Hepatocyte (in vitro differentiated cells): ENCODE results near the gene SNX21. TPM values are rescaled to one million over a fixed set of nuclear protein-coding genes. Genes with fewer than 3 reads are reported as not detected.

Experiments
- DNase-seq: peaks from one replicate; pipeline ENCODE4 v3.0.0-alpha.2; 2016; ENCODE audit warnings: low spot score
- H2AFZ ChIP-seq: fragments of 200-600 bp; sonication (generic); 2 replicates; pipeline ENCODE4 v1.6.0; 2016; ENCODE audit warnings: antibody characterized with exemption, mild to moderate bottlenecking
- H3K27ac ChIP-seq: fragments of 200-600 bp; sonication (generic); 2 replicates; pipeline ENCODE4 v1.5.1; 2016; ENCODE audit warnings: mild to moderate bottlenecking
- H3K27me3 ChIP-seq: fragments of 200-600 bp; sonication (generic); 2 replicates; pipeline ENCODE4 v1.6.1; 2016
- H3K36me3 ChIP-seq: fragments of 200-600 bp; sonication (generic); replicated peaks from 2 replicates; pipeline ENCODE4 v1.5.1; 2016; ENCODE audit warnings: low read depth; ENCODE audit not compliant: insufficient read depth
- H3K4me1 ChIP-seq: fragments of 200-600 bp; sonication (generic); 2 replicates; pipeline ENCODE4 v1.5.1; 2016; ENCODE audit warnings: mild to moderate bottlenecking, moderate library complexity; ENCODE audit not compliant: insufficient read depth
- H3K4me2 ChIP-seq: fragments of 200-600 bp; sonication (generic); 2 replicates; pipeline ENCODE4 v1.6.0; 2016
- H3K4me3 ChIP-seq: fragments of 200-600 bp; sonication (generic); 2 replicates; pipeline ENCODE4 v1.5.1; 2016; ENCODE audit warnings: mild to moderate bottlenecking
- H3K79me2 ChIP-seq: fragments of 200-600 bp; sonication (generic); 2 replicates; pipeline ENCODE4 v1.6.0; 2017; ENCODE audit warnings: mild to moderate bottlenecking
- H3K9me2 ChIP-seq: fragments of 200-600 bp; sonication (generic); replicated peaks from 2 replicates; pipeline ENCODE4 v1.6.0; 2017; ENCODE audit warnings: mild to moderate bottlenecking; ENCODE audit not compliant: insufficient read depth
- H3K9me3 ChIP-seq: fragments of 200-600 bp; sonication (generic); 2 replicates; pipeline ENCODE4 v1.5.1; 2016; ENCODE audit warnings: low read depth, mild to moderate bottlenecking
- H4K20me1 ChIP-seq: fragments of 200-600 bp; sonication (generic); 2 replicates; pipeline ENCODE4 v1.6.0; 2016; ENCODE audit warnings: mild to moderate bottlenecking; ENCODE audit not compliant: insufficient read depth, poor library complexity, severe bottlenecking
- EZH2 ChIP-seq: fragments of 200-600 bp; sonication (generic); IDR thresholded peaks from 2 replicates; pipeline ENCODE4 v1.6.1; 2016; ENCODE audit warnings: antibody characterized with exemption, mild to moderate bottlenecking, borderline replicate concordance
- EZH2phosphoT487 ChIP-seq: fragments of 200-600 bp; sonication (generic); IDR thresholded peaks from one replicate; pipeline ENCODE4 v1.6.1; 2018; ENCODE audit warnings: antibody characterized with exemption, mild to moderate bottlenecking, low read depth, moderate library complexity; ENCODE audit not compliant: unreplicated experiment, severe bottlenecking
- WGBS: methylation state at CpG from one replicate; pipeline ENCODE4 v1.1.6; 2016; ENCODE audit warnings: low lambda C conversion rate; ENCODE audit errors: missing lambda C conversion rate; 5-methylcytosine and 5-hydroxymethylcytosine counted together
- polyA plus RNA-seq: library from polyadenylated mRNA; unstranded; fragments of >200 nt; fragmentation: Nextera tagmentation; extraction: Ambion mirVana; gene quantifications from 2 replicates; pipeline ENCODE4 v1.2.1, GENCODE V29; 2016
- total RNA-seq: library from RNA; depleted of rRNA; stranded (reverse); fragments of >200 nt; gene quantifications from 2 replicates; pipeline ENCODE4 v1.2.3, GENCODE V29; 2014
- TF ChIP-seq, protein P1 (sequence below): fragments of 200-600 bp; sonication (generic); IDR thresholded peaks from 2 replicates; pipeline ENCODE4 v1.5.1; 2016; ENCODE audit warnings: antibody characterized with exemption, mild to moderate bottlenecking; ENCODE audit not compliant: poor library complexity

Gene SNX21
- total and polyA plus RNA-seq, 2 experiments from 2014 or later: 30.0 to 32.1 TPM

DNA sequence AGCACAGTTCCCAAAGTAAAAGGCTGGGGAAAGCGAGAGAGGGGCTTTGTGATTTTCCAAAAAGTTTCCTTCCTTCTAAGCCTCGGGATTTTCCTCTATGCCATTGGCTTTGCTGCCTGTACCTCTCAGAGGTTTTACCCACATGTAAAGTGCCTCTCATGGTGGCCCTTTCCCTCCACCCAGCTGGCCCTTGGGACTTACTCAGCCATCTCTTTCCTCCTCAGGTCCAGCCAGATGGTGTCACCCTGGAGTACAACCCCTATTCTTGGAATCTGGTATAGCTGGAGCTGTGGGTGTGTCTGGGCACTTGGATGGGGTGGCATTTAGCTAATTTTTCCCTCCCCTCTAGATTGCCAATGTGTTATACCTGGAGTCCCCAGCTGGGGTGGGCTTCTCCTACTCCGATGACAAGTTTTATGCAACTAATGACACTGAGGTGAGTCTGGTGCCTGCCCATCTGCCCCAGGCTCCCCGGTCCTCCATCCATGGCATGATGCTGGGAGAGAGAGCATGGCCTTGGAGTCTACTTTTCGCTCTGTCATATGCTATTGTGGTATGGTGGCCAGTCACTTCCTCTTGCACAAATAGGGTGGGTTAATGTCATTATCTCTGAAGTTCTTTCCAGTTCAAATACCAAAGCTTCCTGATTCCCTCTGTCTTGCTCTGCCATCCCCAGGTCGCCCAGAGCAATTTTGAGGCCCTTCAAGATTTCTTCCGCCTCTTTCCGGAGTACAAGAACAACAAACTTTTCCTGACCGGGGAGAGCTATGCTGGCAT lies 58.6 kb downstream of the SNX21 start:
- Histone ChIP-seq H3K9me3 (no peaks in the 10 kb centered on the region), H3K4me3 (peak overlapping the region; percentile 26), H3K79me2 (peaks cover 44% of the 10 kb centered on the region), H2AFZ (no peak overlapping the region), H3K9me2 (no peaks in the 10 kb centered on the region), H3K4me1 (peaks cover 8% of the 10 kb centered on the region), H3K27ac (peak overlapping the region; percentile 86), H4K20me1 (peaks cover 3% of the 10 kb centered on the region), H3K36me3 (no peaks in the 10 kb centered on the region), H3K4me2 (peak overlapping the region; percentile 92), H3K27me3 (no peaks in the 10 kb centered on the region)
- peak; percentile 51 for DNase-seq
- no peak for TF ChIP-seq EZH2phosphoT487
- TF ChIP-seq, protein P1, sequence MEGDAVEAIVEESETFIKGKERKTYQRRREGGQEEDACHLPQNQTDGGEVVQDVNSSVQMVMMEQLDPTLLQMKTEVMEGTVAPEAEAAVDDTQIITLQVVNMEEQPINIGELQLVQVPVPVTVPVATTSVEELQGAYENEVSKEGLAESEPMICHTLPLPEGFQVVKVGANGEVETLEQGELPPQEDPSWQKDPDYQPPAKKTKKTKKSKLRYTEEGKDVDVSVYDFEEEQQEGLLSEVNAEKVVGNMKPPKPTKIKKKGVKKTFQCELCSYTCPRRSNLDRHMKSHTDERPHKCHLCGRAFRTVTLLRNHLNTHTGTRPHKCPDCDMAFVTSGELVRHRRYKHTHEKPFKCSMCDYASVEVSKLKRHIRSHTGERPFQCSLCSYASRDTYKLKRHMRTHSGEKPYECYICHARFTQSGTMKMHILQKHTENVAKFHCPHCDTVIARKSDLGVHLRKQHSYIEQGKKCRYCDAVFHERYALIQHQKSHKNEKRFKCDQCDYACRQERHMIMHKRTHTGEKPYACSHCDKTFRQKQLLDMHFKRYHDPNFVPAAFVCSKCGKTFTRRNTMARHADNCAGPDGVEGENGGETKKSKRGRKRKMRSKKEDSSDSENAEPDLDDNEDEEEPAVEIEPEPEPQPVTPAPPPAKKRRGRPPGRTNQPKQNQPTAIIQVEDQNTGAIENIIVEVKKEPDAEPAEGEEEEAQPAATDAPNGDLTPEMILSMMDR: no peak
- no peak for TF ChIP-seq EZH2
- WGBS: 88% methylated on average over 9 of the region's 9 CpGs

Other genes with a start within 250 kb of the SNX21 start
- gene WFDC10A, start 204.1 kb upstream of the SNX21 start, total RNA-seq: not detected in 2 replicates
- not detected in 2 replicates for gene WFDC10A, start 204.1 kb upstream of the SNX21 start, polyA plus RNA-seq
- gene WFDC9, start 202.5 kb upstream of the SNX21 start, total RNA-seq: not detected in 2 replicates
- not detected in 2 replicates for gene WFDC9, start 202.5 kb upstream of the SNX21 start, polyA plus RNA-seq
- not detected in 2 replicates for gene WFDC11, start 163.6 kb upstream of the SNX21 start, total RNA-seq
- gene WFDC11, start 163.6 kb upstream of the SNX21 start, polyA plus RNA-seq: not detected in 2 replicates
- not detected in 2 replicates for gene WFDC13, start 131.8 kb upstream of the SNX21 start, total RNA-seq
- gene WFDC13, start 131.8 kb upstream of the SNX21 start, polyA plus RNA-seq: 0.29 TPM in 1 of 2 replicates, not detected in the other
- gene WFDC10B, start 128.8 kb upstream of the SNX21 start, total RNA-seq: 2.6 TPM in 1 of 2 replicates, not detected in the other
- 0.62 and 1.9 TPM in 2 replicates for gene WFDC10B, start 128.8 kb upstream of the SNX21 start, polyA plus RNA-seq
- gene SPINT4, start 111.5 kb upstream of the SNX21 start, total RNA-seq: not detected in 2 replicates
- not detected in 2 replicates for gene SPINT4, start 111.5 kb upstream of the SNX21 start, polyA plus RNA-seq
- gene WFDC3, start 41.9 kb upstream of the SNX21 start, total RNA-seq: 0.72 and 2.6 TPM in 2 replicates
- gene WFDC3, start 41.9 kb upstream of the SNX21 start, polyA plus RNA-seq: 9.9 and 16.8 TPM in 2 replicates
- gene DNTTIP1, start 41.8 kb upstream of the SNX21 start, total RNA-seq: 18.8 and 25.2 TPM in 2 replicates
- gene DNTTIP1, start 41.8 kb upstream of the SNX21 start, polyA plus RNA-seq: 60.3 and 65.1 TPM in 2 replicates
- gene UBE2C, start 21.2 kb upstream of the SNX21 start, total RNA-seq: 21.9 and 26.7 TPM in 2 replicates
- gene UBE2C, start 21.2 kb upstream of the SNX21 start, polyA plus RNA-seq: 46.9 and 49.0 TPM in 2 replicates
- gene TNNC2, start 6.5 kb upstream of the SNX21 start, total RNA-seq: 0.63 TPM in 1 of 2 replicates, not detected in the other
- gene TNNC2, start 6.5 kb upstream of the SNX21 start, polyA plus RNA-seq: 0.51 and 1.8 TPM in 2 replicates
- gene ACOT8, start 23.6 kb downstream of the SNX21 start, total RNA-seq: 26.3 and 40.6 TPM in 2 replicates
- gene ACOT8, start 23.6 kb downstream of the SNX21 start, polyA plus RNA-seq: 36.5 and 44.0 TPM in 2 replicates
- gene ZSWIM3, start 23.8 kb downstream of the SNX21 start, total RNA-seq: 4.3 and 6.2 TPM in 2 replicates
- 1.3 and 4.1 TPM in 2 replicates for gene ZSWIM3, start 23.8 kb downstream of the SNX21 start, polyA plus RNA-seq
- gene ZSWIM1, start 47.4 kb downstream of the SNX21 start, total RNA-seq: 6.4 and 6.9 TPM in 2 replicates
- gene ZSWIM1, start 47.4 kb downstream of the SNX21 start, polyA plus RNA-seq: 4.7 and 5.0 TPM in 2 replicates
- gene SPATA25, start 53.8 kb downstream of the SNX21 start, total RNA-seq: 5.6 TPM in 1 of 2 replicates, not detected in the other
- 0.41 and 1.4 TPM in 2 replicates for gene SPATA25, start 53.8 kb downstream of the SNX21 start, polyA plus RNA-seq
- gene NEURL2, start 57.4 kb downstream of the SNX21 start, total RNA-seq: 11.1 and 12.8 TPM in 2 replicates
- gene NEURL2, start 57.4 kb downstream of the SNX21 start, polyA plus RNA-seq: 11.7 and 11.8 TPM in 2 replicates
- 401 and 425 TPM in 2 replicates for gene CTSA, start 57.5 kb downstream of the SNX21 start, total RNA-seq
- gene CTSA, start 57.5 kb downstream of the SNX21 start, polyA plus RNA-seq: 716 and 724 TPM in 2 replicates
- gene PLTP, start 78.4 kb downstream of the SNX21 start, total RNA-seq: 144 and 176 TPM in 2 replicates
- 623 and 823 TPM in 2 replicates for gene PLTP, start 78.4 kb downstream of the SNX21 start, polyA plus RNA-seq
- gene PCIF1, start 100.9 kb downstream of the SNX21 start, total RNA-seq: 9.7 and 11.8 TPM in 2 replicates
- 26.0 and 32.4 TPM in 2 replicates for gene PCIF1, start 100.9 kb downstream of the SNX21 start, polyA plus RNA-seq
- 10.8 and 14.9 TPM in 2 replicates for gene ZNF335, start 138.4 kb downstream of the SNX21 start, total RNA-seq
- 12.6 and 23.7 TPM in 2 replicates for gene ZNF335, start 138.4 kb downstream of the SNX21 start, polyA plus RNA-seq
- 1.3 and 2.6 TPM in 2 replicates for gene MMP9, start 175.1 kb downstream of the SNX21 start, total RNA-seq
- 4.8 and 7.7 TPM in 2 replicates for gene MMP9, start 175.1 kb downstream of the SNX21 start, polyA plus RNA-seq
- 0.57 TPM in 1 of 2 replicates, not detected in the other for gene SLC12A5, start 195.4 kb downstream of the SNX21 start, total RNA-seq
- gene SLC12A5, start 195.4 kb downstream of the SNX21 start, polyA plus RNA-seq: 3.1 and 4.3 TPM in 2 replicates